Hippocampal formation (tissue), 2 donors: ENCODE measurements around the gene MYO5A.
"Not testable (repeated sequence)": the region's sequence is repeated elsewhere in the genome, so short reads cannot be mapped to it uniquely, and the experiment has no call there.

Experiments
- DNase-seq, 2 donors: peaks; one replicate each; lab custom pipeline; 2025; lab: John Stamatoyannopoulos, UW

The MYO5A gene

GRCh38 chr15:52540374-52541012, 11.8 kb upstream of the MYO5A start:
- no peak for DNase-seq

- no peak for DNase-seq
These were observed 8.8 kb upstream of the MYO5A start for GRCh38 chr15:52537459-52537858.

GRCh38 chr15:52532427-52532826, 3.7 kb upstream of the MYO5A start:
- no peak for DNase-seq

- no peak for DNase-seq
These were observed 1.3 kb upstream of the MYO5A start for GRCh38 chr15:52529940-52530339.

- DNase-seq = peak in 1 of 2 donors; percentile 66
These were observed 753 bp upstream of the MYO5A start for GRCh38 chr15:52529341-52529924.

- peak; percentile 43 to 63 for DNase-seq
These were observed 643 bp downstream of the MYO5A start for GRCh38 chr15:52527911-52528563.

- DNase-seq = no peak
These were observed 1.3 kb downstream of the MYO5A start for GRCh38 chr15:52527196-52527910.

- no peak for DNase-seq
These were observed 4.2 kb downstream of the MYO5A start for GRCh38 chr15:52524223-52525136.

- DNase-seq = no peak
These were observed 5.0 kb downstream of the MYO5A start for GRCh38 chr15:52523647-52524046.

GRCh38 chr15:52523192-52523591, 5.5 kb downstream of the MYO5A start:
- no peak for DNase-seq

- DNase-seq = no peak
These were observed 7.0 kb downstream of the MYO5A start for GRCh38 chr15:52521682-52522081.

- no peak for DNase-seq
These were observed 8.3 kb downstream of the MYO5A start for GRCh38 chr15:52520421-52520820.

GRCh38 chr15:52518487-52519371, 10.0 kb downstream of the MYO5A start:
- DNase-seq = no peak

- DNase-seq = no peak
These were observed 11.7 kb downstream of the MYO5A start for GRCh38 chr15:52517014-52517413.

GRCh38 chr15:52515343-52515742, 13.3 kb downstream of the MYO5A start:
- no peak for DNase-seq

- DNase-seq = no peak
These were observed 14.2 kb downstream of the MYO5A start for GRCh38 chr15:52514482-52514881.

GRCh38 chr15:52512869-52513268, 15.8 kb downstream of the MYO5A start:
- DNase-seq = not testable (repeated sequence)

GRCh38 chr15:52511084-52511483, 17.6 kb downstream of the MYO5A start:
- no peak for DNase-seq

- DNase-seq = peak in 1 of 2 donors; percentile 51
These were observed 19.0 kb downstream of the MYO5A start for GRCh38 chr15:52509500-52510245.

- no peak for DNase-seq
These were observed 22.1 kb downstream of the MYO5A start for GRCh38 chr15:52506549-52506948.
